ENCODE measurements around the gene WDR72.
"Not testable (repeated sequence)": the region's sequence is repeated elsewhere in the genome, so short reads cannot be mapped to it uniquely, and the experiment has no call there.

Gene WDR72

GRCh38 chr15:53709821-53710220 lies 49.6 kb downstream of the WDR72 start:
- no peak for DNase-seq (ENCODE audit: low read depth in 2 of 2)

- no peak for DNase-seq (ENCODE audit: low read depth in 2 of 2)
These were observed 64.1 kb downstream of the WDR72 start for GRCh38 chr15:53695365-53695764.

- no peak for DNase-seq (ENCODE audit: low read depth in 2 of 2)
These were observed 65.0 kb downstream of the WDR72 start for GRCh38 chr15:53694476-53694874.

- DNase-seq (ENCODE audit: low read depth in 2 of 2) = no peak
These were observed 65.6 kb downstream of the WDR72 start for GRCh38 chr15:53693729-53694475.

- not testable (repeated sequence) for DNase-seq (ENCODE audit: low read depth in 2 of 2)
These were observed 75.3 kb downstream of the WDR72 start for GRCh38 chr15:53684162-53684561.

- no peak for DNase-seq (ENCODE audit: low read depth in 2 of 2)
These were observed 78.4 kb downstream of the WDR72 start for GRCh38 chr15:53681056-53681455.

GRCh38 chr15:53675832-53676231 lies 83.6 kb downstream of the WDR72 start:
- DNase-seq (ENCODE audit: low read depth in 2 of 2) = no peak

- DNase-seq (ENCODE audit: low read depth in 2 of 2) = no peak
These were observed 87.9 kb downstream of the WDR72 start for GRCh38 chr15:53671545-53671944.

GRCh38 chr15:53670701-53671100 lies 88.8 kb downstream of the WDR72 start:
- DNase-seq (ENCODE audit: low read depth in 2 of 2) = no peak

GRCh38 chr15:53665930-53666329 lies 93.5 kb downstream of the WDR72 start:
- no peak for DNase-seq (ENCODE audit: low read depth in 2 of 2)

GRCh38 chr15:53658827-53659555 lies 100.5 kb downstream of the WDR72 start:
- no peak for DNase-seq (ENCODE audit: low read depth in 2 of 2)

- no peak for DNase-seq (ENCODE audit: low read depth in 2 of 2)
These were observed 101.2 kb downstream of the WDR72 start for GRCh38 chr15:53658255-53658654.

GRCh38 chr15:53648934-53649333 lies 110.5 kb downstream of the WDR72 start:
- no peak for DNase-seq (ENCODE audit: low read depth in 2 of 2)

GRCh38 chr15:53644660-53645059 lies 114.8 kb downstream of the WDR72 start:
- DNase-seq (ENCODE audit: low read depth in 2 of 2) = no peak

- no peak for DNase-seq (ENCODE audit: low read depth in 2 of 2)
These were observed 124.9 kb downstream of the WDR72 start for GRCh38 chr15:53634517-53635106.

GRCh38 chr15:53627279-53627678 lies 132.2 kb downstream of the WDR72 start:
- DNase-seq (ENCODE audit: low read depth in 2 of 2) = no peak

GRCh38 chr15:53625962-53626845 lies 133.3 kb downstream of the WDR72 start:
- DNase-seq (ENCODE audit: low read depth in 2 of 2) = no peak

GRCh38 chr15:53625260-53625659 lies 134.2 kb downstream of the WDR72 start:
- DNase-seq (ENCODE audit: low read depth in 2 of 2) = no peak

GRCh38 chr15:53618461-53618860 lies 141.0 kb downstream of the WDR72 start:
- no peak for DNase-seq (ENCODE audit: low read depth in 2 of 2)

- no peak for DNase-seq (ENCODE audit: low read depth in 2 of 2)
These were observed 148.1 kb downstream of the WDR72 start for GRCh38 chr15:53611145-53611920.

GRCh38 chr15:53591041-53591440 lies 168.4 kb downstream of the WDR72 start:
- no peak for DNase-seq (ENCODE audit: low read depth in 2 of 2)
